Measurements from ENCODE around the gene MYO19.

DNA sequence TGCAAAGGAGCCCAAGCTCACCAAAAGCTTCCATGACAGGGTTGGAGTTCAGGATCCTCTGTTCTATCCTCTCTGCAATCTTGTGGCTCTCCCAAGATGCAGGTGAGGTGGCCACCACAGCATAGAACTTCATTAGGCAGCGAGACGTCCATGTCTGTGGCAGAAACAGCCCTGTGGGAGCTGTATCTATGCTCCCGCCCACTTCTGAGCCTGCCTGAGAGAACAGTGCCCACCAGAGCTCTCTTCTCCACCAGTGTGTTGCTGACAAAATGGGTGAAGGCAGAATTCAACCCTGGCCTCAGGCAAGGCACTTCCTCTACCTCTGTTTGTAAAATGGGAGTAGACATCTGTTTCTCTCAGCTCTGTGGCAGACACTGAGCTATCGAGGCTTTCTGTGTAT is 18.8 kb downstream of the MYO19 start:
- TF ChIP-seq, protein P1, sequence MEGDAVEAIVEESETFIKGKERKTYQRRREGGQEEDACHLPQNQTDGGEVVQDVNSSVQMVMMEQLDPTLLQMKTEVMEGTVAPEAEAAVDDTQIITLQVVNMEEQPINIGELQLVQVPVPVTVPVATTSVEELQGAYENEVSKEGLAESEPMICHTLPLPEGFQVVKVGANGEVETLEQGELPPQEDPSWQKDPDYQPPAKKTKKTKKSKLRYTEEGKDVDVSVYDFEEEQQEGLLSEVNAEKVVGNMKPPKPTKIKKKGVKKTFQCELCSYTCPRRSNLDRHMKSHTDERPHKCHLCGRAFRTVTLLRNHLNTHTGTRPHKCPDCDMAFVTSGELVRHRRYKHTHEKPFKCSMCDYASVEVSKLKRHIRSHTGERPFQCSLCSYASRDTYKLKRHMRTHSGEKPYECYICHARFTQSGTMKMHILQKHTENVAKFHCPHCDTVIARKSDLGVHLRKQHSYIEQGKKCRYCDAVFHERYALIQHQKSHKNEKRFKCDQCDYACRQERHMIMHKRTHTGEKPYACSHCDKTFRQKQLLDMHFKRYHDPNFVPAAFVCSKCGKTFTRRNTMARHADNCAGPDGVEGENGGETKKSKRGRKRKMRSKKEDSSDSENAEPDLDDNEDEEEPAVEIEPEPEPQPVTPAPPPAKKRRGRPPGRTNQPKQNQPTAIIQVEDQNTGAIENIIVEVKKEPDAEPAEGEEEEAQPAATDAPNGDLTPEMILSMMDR (conservative IDR thresholded peaks at IDR 0.05), result no peak
- no peak for TF ChIP-seq ZFX (IDR thresholded peaks at IDR 0.05)
